GM18507 (cell line): ENCODE data around the gene CKMT1A.
"Not testable (repeated sequence)": the region's sequence is repeated elsewhere in the genome, so short reads cannot be mapped to it uniquely, and the experiment has no call there.

Source experiments
- DNase-seq: peaks from one replicate; pipeline ENCODE4 v3.0.0; 2011; ENCODE audit warnings: low read depth; ENCODE audit not compliant: insufficient read length; ENCODE audit errors: extremely low spot score
- FAIRE-seq: peaks from 2 replicates; lab custom pipeline; 2011; peaks lifted over from hg19 to GRCh38; lab: Jason Lieb, UNC

CKMT1A gene

GRCh38 chr15:43693148-43694022 is at the start of gene CKMT1A:
Gene CKMT1A (plus strand): TSS chr15:43693859. CDS start chr15:43694051, 192 bp downstream.
- not testable (repeated sequence) for FAIRE-seq, DNase-seq

DNA sequence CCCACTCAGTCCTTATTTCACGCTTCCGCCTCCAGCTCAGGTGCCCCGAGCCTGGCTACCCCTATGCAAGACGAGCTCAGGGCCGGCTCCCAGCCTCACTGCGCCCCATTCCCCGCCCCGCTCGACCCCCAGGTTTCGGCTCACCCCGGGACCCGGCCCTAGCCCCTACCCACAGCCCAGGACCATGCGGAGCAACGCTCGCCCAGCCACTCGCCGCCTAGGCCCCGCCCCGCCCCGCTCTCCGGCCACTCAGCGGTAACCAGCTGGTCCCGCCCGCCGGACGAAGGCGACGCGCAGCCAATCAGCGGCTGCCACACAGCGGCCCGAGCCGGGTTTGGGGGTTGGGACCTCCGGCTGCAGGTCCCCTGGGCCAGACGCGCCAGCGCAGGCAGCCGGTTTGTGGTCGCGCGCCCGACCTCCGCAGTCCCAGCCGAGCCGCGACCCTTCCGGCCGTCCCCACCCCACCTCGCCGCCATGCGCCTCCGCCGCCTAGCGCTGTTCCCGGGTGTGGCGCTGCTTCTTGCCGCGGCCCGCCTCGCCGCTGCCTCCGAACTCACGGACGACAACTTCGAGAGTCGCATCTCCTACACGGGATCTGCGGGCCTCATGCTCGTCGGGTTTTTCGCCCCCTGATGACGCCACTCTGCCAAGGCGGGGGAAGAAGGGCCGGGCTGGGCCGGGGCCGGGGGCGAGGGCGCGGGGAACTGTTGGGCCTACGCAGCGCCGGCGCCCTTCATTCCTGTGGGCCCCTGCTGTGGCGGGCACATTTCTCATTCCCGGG is 44.8 kb upstream of the CKMT1A start, which contains the start of gene CATSPER2:
Gene CATSPER2 (minus strand): TSS at position 196 of the 781 bp plus-strand sequence. CDS start 783 bp downstream, outside the sequence.
- FAIRE-seq: no peak
- no peak for DNase-seq

GRCh38 chr15:43649430-43649926 is 44.2 kb upstream of the CKMT1A start:
- DNase-seq: not testable (repeated sequence)
- FAIRE-seq: peak; percentile 83

DNA sequence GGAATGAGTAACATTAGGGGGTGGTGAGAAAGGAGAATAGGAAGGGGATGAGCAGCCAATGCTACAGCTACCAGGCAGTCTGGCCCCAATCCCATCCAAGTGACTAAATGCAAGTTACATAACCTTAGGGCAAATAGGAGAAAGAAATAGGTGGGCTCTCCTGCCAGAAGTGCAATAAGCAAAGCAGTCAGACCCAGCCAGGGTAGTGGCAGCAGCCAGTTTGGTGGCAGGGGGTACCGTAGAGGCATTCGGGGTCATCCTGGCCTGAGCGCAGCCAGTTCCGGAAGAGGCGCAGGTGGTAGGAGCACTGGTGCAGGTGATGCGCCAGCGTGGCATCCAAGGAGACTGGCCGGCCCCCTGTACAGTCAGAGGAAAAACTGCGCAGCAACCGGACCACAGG is 33.9 kb upstream of the CKMT1A start:
- DNase-seq, FAIRE-seq: not testable (repeated sequence)

DNA sequence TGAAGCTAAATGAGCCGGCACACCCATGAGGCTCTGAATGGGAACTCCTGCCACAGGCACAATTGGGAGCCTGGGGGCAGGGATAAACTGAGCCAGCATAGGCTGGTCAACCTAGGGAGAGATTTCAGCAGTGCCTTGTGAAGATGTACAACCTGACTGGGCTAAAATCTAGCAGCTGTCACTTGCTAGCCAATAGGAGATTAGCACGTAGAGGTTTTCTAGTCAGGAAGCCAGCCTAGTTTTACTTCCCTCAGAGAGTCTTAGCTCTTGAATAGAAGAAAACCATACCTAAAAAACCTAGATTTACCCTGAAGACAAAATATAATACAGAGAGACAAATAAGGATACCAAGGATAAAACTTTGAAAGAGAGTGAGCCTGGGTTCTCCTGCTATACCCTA is 31.4 kb upstream of the CKMT1A start:
- DNase-seq: not testable (repeated sequence)
- FAIRE-seq: peak; percentile 65

DNA sequence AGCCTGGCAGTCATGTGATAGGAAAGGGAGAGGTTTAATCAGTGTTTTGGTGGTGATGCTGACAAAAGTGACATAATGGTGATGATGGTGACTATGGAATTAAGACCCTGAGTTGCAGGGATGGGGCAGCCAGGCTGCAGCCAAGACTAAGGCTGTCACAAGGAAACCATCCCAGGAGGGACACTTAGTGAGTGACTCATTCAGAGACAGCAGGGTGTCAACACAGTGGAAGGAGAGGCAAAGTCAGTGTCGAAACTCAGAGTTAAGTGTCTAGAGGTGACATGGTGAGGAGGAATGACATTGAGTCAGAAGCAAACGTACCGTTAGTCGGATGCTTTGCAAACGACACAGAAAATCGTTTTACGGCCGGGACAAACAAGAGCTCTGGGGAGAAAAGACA is 30.3 kb upstream of the CKMT1A start:
- FAIRE-seq: not testable (repeated sequence)

DNA sequence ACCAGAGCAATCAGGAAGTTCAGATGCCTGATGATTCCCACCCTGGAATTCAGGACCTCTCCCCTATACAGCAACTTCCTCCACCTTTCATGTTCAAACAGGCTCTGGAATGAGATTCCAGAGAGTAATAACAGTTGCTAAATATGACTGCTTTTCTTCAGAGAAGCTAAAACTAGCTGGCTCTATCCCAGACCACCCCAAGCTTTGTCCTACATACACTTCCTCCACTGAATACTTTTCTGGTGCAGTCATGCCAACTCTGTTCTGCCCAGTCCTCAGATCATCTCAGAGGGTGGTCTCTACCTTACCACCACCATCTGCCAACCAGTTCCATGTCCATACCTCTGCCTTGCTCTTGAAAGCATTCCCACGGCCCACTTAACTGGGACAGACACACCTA is 27.5 kb upstream of the CKMT1A start:
- FAIRE-seq, DNase-seq: not testable (repeated sequence)

More for the DNA sequence above, 30.3 kb upstream of the CKMT1A start:
- not testable (repeated sequence) for DNase-seq

GRCh38 chr15:43674175-43674574 is 19.5 kb upstream of the CKMT1A start:
- FAIRE-seq, DNase-seq: not testable (repeated sequence)

- DNase-seq: not testable (repeated sequence)
- peak; percentile 99 for FAIRE-seq
Observed at GRCh38 chr15:43689604-43690301, 3.9 kb upstream of the CKMT1A start.

DNA sequence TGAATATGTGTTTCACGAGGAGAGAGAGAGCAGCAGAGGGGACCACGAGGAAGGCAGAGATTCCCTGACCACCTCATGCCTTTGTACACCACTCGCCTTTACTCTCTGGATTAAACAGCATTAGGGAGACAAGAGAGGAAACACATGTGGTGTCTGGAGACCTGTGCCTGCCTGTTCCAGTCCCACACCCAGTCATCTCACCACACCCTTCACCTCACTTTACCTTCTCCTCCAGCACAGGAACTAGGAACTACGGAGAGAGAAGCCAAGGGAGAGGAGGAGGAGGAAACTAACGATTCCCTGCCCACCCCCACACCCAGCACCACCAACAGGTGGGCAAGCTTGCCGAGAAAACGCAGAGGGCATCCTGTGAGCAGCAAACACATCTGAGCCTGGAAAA is 980 bp upstream of the CKMT1A start:
- not testable (repeated sequence) for DNase-seq, FAIRE-seq

DNA sequence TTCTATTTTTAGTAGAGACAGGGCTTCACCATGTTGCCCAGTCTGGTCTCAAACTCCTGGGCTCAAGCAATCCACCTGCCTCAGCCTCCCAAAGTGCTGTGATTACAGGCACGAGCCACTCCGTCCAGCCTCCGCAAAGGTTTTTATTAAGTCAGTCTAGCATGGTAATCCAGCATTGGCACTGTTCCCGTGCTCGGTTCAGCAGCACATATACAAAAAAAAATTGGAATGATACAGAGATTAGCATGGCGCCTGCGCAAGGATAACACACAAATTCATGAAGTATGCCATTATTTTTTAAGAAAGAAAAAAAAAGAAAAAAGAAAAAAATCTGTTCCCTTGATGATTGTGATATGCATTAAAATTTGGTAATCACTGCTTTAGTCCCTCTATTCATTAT is 8.5 kb downstream of the CKMT1A start:
- FAIRE-seq (no peak), DNase-seq (no peak)

GRCh38 chr15:43702701-43703424 is 9.2 kb downstream of the CKMT1A start:
- no peak for FAIRE-seq
- no peak for DNase-seq

DNA sequence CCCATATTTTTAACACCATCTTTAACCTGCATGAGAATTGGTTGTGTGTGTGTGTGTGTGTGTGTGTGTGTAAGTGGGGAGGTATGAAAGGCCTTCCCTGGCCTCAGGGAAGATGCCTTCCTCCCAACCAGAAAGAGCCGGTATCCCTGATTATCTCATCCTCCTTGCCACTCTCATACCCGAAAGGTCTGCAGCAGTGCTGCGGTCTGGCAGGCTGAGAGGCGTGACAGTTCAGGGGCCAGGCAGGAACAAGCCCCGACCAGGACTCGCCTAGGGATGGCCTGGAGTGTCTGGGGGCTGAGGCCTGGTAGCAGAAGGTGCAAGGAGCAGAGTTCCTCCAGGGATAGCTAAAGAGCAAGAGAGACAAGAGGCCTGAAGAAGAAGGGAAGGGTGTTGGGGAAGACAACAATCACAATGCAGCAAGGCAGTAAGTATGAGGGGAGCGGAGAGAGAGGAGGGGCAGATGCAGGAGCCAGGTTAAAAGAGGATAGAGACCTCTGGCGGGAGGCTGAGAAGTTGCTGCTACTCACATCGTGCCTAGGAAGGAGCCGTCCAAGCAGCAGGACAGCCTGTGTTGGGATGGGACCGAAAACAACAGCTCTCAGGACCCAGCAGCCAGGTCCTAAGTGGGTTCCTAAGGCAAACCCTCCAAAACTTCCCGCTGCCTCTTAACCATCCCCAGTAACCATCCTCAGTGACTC is 16.9 kb downstream of the CKMT1A start:
- DNase-seq, FAIRE-seq: not testable (repeated sequence)

DNA sequence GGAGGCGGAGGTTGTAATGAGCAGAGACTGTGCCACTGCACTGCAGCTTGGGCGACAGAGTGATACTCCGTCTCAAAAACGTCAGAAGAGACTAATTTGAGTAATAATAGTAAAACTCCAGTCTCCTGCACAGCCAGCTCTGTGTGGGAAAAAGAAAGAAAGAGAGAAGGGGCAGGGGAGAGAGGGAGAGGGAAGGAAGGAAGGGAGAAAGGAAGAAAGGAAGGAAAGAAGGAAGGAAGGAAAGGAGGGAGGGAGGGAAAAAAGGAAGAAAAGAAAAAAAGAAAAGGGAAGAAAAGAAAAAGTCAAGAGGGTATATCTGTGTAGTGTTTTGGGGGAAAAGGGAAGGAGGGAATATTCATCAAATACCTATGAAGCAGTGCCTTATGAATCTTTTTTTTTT is 29.5 kb downstream of the CKMT1A start:
- no peak for DNase-seq

GRCh38 chr15:43726306-43726705 is 32.6 kb downstream of the CKMT1A start:
- not testable (repeated sequence) for FAIRE-seq, DNase-seq

More for the DNA sequence above, 29.5 kb downstream of the CKMT1A start:
- no peak for FAIRE-seq

- FAIRE-seq, DNase-seq: not testable (repeated sequence)
Observed at GRCh38 chr15:43728053-43728725, 34.5 kb downstream of the CKMT1A start.

DNA sequence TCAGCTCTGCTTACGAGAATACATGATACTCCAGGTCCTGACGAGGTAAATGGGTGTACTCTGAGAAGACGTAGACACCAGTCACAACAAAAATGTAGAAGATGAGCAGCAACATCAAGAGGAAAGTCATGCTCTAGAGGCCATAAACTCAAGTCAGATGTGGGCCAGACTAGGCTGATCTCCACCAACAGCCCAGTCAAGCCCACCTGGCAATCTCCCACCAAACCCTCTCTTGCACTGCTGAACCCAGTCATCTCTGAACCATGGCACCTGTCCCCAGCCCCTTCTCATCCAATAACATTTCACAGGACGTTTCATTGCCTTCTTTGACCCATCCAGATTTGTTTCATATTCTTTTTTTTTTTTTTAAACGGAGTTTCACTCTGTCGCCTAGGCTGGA is 41.8 kb downstream of the CKMT1A start:
- DNase-seq (no peak), FAIRE-seq (no peak)
